ENCODE data around the gene TOP1. TPM values are rescaled to one million over a fixed set of nuclear protein-coding genes. Genes with fewer than 3 reads are reported as not detected.

The TOP1 gene
- total RNA-seq, 2 experiments from 2014 or later, result 99.6 to 102 TPM

DNA sequence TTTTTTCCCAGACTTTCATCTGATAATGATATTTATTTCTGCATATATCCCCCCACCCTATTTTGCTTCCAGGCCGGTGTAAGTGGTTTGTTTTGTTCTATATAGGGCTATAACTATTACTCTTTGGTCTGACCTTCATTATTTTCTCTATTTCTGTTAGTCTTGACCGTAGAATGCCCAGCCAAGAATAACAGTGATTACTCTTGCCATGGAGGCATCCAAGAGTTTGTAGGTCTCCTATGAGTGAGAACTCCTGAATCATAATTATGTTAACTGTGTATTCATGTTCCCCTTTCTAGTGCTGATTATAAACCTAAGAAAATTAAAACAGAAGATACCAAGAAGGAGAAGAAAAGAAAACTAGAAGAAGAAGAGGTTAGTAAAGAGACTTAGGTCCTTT, 52.2 kb downstream of the TOP1 start:
- peaks cover 38% of the 10 kb centered on the region for H3K36me3 Mint-ChIP-seq
- no peak overlapping the region for H3K4me3 Mint-ChIP-seq
- no peaks in the 10 kb centered on the region for H3K27me3 Mint-ChIP-seq
- DNase-seq, result no peak
- H3K4me1 Mint-ChIP-seq, result peaks cover 29% of the 10 kb centered on the region
- H3K27ac Mint-ChIP-seq, result no peak overlapping the region
- no peaks in the 10 kb centered on the region for H3K9me3 Mint-ChIP-seq

DNA sequence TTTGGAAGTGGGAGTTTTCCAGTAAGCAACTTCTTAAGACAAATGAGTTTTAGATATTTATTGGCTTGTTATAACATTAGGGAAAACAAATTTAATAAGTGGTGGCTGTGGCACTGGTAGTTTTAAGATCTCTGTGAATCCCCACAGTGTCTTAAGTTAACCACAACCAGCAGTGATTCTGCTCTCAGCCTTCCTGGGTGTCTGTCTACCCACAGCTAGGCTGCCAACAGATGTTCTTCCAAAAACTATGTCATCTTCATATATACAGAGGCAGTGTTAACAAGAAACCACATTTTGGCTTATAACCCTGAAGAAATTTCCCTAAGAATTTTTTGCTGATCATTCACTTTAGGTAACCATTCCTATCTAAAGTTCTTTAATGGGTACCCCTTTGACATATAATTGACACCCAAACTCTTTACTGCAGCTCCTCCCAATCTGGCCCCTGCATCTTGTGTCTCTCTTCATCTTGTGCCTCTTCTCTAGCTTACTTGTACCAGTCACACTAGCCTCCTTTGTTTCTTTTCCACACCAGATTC, 52.7 kb downstream of the TOP1 start:
- no peaks in the 10 kb centered on the region for H3K27me3 Mint-ChIP-seq
- no peak overlapping the region for H3K27ac Mint-ChIP-seq
- H3K36me3 Mint-ChIP-seq, result peaks cover 35% of the 10 kb centered on the region
- DNase-seq, result no peak
- H3K4me1 Mint-ChIP-seq, result peaks cover 27% of the 10 kb centered on the region
- no peaks in the 10 kb centered on the region for H3K9me3 Mint-ChIP-seq
- no peak overlapping the region for H3K4me3 Mint-ChIP-seq

DNA sequence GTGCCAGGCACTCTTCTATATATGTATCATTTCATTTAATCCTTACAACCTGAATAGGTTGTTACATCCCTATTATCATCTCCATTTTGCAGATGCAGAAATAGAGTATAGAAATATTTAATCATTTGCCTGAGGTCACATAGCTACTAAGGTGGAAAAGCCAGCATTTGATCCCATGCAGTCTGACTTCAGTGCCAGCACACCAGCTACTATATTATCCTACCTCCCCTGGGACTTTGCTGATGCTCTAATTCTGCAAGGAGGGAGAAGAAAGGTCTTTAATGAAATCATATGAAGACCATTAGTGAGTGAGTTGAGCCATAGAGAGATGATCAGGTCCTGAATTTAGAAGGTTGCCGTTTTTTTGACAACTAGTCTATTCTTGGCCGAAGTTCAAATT, 53.7 kb downstream of the TOP1 start:
- no peak overlapping the region for H3K4me3 Mint-ChIP-seq
- no peaks in the 10 kb centered on the region for H3K9me3 Mint-ChIP-seq
- peaks cover 20% of the 10 kb centered on the region for H3K4me1 Mint-ChIP-seq
- no peak for DNase-seq
- H3K27me3 Mint-ChIP-seq, result no peaks in the 10 kb centered on the region
- no peak overlapping the region for H3K27ac Mint-ChIP-seq
- peaks cover 28% of the 10 kb centered on the region for H3K36me3 Mint-ChIP-seq

DNA sequence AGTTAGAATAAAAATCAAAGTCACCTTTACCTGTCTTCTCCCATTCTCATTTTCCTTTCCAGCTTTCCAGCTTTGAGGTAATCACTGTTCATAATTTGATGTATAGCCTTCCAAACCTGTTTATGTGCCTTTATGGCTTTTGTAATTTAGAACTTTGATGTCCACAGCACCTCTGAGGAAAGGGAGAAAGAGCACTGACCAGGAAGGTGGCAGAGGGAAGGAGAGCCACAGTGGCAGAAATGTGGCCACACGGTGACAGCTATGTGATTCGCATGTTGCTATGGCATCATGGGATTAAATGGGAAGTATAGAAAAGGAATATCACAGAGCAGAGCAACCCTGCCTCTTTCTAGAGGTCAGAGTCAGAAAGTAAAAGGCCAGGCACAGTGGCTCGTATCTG, 57.0 kb downstream of the TOP1 start:
- DNase-seq, result no peak
- no peaks in the 10 kb centered on the region for H3K27me3 Mint-ChIP-seq
- H3K36me3 Mint-ChIP-seq, result peaks cover 28% of the 10 kb centered on the region
- peaks cover 10% of the 10 kb centered on the region for H3K4me1 Mint-ChIP-seq
- no peaks in the 10 kb centered on the region for H3K9me3 Mint-ChIP-seq
- H3K4me3 Mint-ChIP-seq, result no peak overlapping the region
- peak overlapping the region; percentile 22 for H3K27ac Mint-ChIP-seq

DNA sequence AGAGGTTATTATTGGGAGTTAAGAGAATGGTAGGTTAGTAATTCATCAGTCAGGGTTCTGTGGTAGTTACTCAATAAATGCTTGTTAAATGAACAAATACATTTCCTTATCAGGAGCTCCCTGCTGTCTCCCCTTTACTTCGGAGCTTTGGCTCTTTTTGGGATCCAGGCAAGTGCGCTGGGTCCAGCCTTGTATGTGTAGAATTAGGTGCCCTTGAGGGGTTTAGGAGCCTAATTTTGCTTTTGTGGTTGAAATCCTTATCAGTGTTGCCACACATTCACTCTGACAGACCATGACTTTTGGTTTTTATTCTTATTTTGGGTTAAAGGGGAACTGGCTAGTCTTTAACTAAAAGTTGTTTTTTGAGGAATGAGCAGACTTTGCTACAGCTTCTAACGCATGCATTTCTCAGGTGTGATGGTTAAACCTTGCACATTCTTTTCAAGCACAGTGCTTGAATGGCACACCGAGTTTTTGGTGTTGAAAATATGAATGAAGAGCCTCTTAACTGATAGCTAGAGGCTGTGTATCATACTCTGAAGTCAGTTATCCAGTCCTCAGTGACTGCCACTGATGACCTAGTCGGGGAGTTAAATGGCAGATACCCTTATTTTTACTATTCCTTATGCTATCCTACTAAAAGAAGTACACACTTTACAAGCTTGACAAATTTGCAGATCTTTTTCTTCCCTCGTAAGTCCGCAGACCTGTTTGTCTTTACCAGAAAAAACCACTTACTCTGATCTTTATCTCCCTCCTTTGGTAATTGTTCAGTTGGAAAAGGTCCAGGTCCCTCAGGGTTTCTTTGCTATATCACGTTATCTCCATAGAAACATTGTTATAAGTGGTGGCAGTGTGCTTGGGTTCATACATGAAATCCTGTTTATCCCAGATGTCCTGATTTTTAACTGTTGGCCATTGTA, 58.0 kb downstream of the TOP1 start:
- no peak overlapping the region for H3K4me3 Mint-ChIP-seq
- no peak for DNase-seq
- H3K9me3 Mint-ChIP-seq, result no peaks in the 10 kb centered on the region
- peaks cover 7% of the 10 kb centered on the region for H3K4me1 Mint-ChIP-seq
- H3K36me3 Mint-ChIP-seq, result peaks cover 23% of the 10 kb centered on the region
- no peaks in the 10 kb centered on the region for H3K27me3 Mint-ChIP-seq
- peak overlapping the region; percentile 5 for H3K27ac Mint-ChIP-seq

DNA sequence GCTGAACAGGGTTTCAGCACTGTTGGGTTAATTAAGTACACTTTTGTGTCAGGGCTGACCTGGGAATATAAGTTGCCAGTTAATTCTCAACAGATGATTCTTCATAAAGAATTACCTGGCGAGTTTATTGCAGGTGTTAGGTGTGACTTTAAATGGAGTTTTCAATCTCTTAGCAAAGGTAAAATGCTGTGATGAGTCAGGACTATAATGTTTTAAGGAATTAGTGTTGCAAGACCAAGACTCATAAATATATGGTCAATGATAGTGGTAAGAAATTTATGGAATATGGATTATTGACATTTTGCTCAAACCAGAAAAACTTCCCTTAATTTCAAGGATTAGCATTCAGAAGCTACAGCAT, 58.7 kb downstream of the TOP1 start:
- Mint-ChIP-seq H3K36me3 (peaks cover 19% of the 10 kb centered on the region), H3K4me3 (no peak overlapping the region), H3K27ac (peak overlapping the region; percentile 5), H3K27me3 (no peaks in the 10 kb centered on the region), H3K4me1 (peaks cover 7% of the 10 kb centered on the region), H3K9me3 (no peaks in the 10 kb centered on the region)
- DNase-seq, result no peak

DNA sequence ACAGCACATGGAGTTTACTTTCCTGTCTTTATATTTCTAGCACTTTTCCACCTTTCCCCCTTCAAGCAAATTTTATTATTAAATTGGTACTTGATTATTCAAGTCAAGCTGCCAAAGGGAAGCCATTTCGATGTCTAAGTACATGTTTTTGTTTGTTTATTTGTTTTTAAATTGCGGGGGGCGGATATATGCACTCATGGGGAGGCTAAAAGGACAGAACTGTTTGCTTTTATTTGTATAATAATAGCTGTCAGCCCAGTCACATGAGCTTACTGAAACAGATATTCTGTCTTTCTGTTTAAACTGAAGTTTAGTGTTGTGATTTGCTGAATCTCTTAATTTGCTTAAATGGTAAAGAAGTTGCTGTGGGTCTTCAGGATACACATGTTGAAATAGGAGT, 59.2 kb downstream of the TOP1 start:
- H3K27ac Mint-ChIP-seq, result no peak overlapping the region
- peaks cover 7% of the 10 kb centered on the region for H3K4me1 Mint-ChIP-seq
- peaks cover 19% of the 10 kb centered on the region for H3K36me3 Mint-ChIP-seq

DNA sequence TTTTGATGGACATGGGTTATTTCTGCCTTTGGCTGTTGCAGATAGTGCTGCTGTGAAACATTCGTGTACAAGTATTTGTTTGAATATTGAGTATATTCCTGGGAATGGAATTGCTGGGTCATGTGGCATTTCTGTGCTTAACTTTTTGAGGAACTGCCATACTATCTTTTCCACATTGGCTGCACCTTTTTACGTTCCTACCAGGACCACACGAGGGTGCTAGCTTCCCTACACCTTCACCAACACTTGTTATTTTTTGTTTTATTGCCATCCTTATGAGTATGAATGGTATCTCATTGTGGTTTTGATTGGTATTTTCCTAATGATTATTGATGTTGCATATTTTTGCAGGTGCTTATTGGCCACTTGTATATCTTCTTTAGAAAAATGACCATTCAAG, 60.9 kb downstream of the TOP1 start:
- Mint-ChIP-seq H3K4me3 (no peak overlapping the region), H3K27ac (no peak overlapping the region), H3K4me1 (peaks cover 9% of the 10 kb centered on the region), H3K9me3 (no peaks in the 10 kb centered on the region), H3K36me3 (peaks cover 21% of the 10 kb centered on the region), H3K27me3 (no peaks in the 10 kb centered on the region)
- no peak for DNase-seq

More for the DNA sequence above, 59.2 kb downstream of the TOP1 start:
- Mint-ChIP-seq H3K4me3 (no peak overlapping the region), H3K9me3 (no peaks in the 10 kb centered on the region), H3K27me3 (no peaks in the 10 kb centered on the region)
- no peak for DNase-seq

DNA sequence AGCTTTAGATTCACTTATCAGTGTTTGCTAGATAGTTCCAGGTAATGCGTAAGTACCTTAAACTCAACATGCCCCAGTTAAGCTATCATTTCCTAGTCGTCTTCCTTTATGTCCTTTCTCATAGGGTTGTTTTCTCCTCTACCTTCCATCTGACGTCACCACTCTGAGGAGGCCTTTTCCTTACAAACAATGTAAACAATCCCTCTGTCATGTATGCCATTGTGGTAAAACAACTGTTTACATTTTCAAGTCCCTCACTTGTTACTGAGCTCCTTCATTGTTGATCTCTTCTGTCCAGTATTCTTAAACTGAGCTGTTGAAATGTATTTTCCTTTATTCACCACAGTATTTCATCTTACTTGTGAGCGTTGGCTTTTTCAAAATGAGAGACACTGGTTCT, 63.3 kb downstream of the TOP1 start:
- H3K27ac Mint-ChIP-seq, result no peak overlapping the region
- DNase-seq, result no peak
- peaks cover 4% of the 10 kb centered on the region for H3K4me1 Mint-ChIP-seq
- no peaks in the 10 kb centered on the region for H3K27me3 Mint-ChIP-seq
- no peak overlapping the region for H3K4me3 Mint-ChIP-seq
- peaks cover 18% of the 10 kb centered on the region for H3K36me3 Mint-ChIP-seq
- H3K9me3 Mint-ChIP-seq, result no peaks in the 10 kb centered on the region

DNA sequence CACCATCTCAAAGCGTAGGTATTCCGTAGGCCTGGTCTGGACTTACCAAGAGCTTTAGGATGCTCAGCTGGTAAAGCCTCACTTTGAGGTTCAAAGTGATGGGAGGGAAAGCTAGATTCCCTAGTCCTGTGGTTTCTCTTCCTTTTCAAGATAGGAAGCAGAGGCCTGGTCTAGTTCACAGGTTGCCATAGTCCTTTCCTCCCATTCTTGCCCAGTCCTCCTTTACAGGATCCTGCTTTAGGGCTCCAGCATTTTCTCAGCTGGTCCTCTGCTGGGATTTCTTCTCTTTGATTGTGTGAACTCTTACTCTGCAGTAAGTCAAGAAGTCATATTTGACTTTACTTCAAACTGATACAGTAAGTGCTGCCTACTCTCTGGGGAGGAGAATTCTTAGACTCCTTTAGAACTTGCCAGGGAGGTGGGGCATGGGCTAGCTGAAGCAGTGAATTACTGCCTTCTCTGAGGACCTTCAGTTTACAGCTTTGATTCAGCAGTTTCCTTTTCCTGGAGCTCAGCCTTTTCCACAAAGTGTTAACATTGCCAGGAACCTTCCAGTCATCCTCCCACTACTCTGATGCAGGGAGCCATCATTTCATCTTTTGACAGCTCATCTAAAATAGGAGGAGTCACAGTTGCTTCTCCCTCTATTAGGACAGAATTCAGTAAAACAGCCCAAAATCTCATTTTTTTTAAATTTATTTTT, 65.9 kb downstream of the TOP1 start:
- no peaks in the 10 kb centered on the region for H3K9me3 Mint-ChIP-seq
- H3K4me1 Mint-ChIP-seq, result peaks cover 6% of the 10 kb centered on the region
- no peaks in the 10 kb centered on the region for H3K27me3 Mint-ChIP-seq
- H3K4me3 Mint-ChIP-seq, result no peak overlapping the region
- peak overlapping the region; percentile 42 for H3K27ac Mint-ChIP-seq
- no peak for DNase-seq
- H3K36me3 Mint-ChIP-seq, result peaks cover 11% of the 10 kb centered on the region

DNA sequence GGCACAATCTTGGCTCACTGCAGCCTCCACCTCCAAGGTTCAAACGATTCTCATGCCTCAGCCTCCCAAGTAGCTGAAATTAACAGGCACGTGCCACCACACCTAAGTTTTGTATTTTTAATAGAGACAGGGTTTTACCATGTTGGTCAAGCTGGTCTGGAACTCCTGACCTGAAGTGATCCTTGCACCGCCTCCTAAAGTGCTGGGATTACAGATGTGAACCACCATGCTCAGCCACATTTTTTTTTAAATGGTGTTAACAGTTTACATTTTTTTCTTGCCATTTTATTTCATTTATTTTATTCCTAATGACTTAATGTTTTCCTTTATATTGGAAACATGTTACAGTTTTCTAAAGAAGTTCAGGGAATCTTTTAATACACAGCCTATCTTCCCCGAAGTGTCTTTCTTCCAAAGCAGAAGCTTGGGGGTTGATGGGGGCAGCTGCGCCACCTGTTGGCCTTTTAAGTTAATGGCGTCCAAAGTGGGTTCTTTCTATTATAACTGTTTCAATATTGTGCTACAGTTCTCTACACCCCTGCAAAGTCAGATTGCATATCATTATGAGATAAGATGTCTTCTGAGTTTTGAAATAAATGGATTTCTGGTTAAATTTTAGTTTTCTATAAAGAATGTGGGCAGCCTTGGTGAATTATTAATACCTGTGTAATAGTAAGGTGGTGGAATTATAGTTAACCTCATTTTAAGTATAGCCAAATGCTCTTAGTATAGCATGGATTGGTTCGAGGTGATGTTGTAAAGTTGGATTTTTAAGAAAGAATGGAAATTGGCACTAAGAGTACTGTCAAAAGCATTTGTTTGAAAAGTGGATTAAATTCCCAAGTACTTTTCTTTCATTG, 66.7 kb downstream of the TOP1 start:
- H3K4me1 Mint-ChIP-seq, result peaks cover 6% of the 10 kb centered on the region
- H3K27me3 Mint-ChIP-seq, result no peaks in the 10 kb centered on the region
- H3K9me3 Mint-ChIP-seq, result no peaks in the 10 kb centered on the region
- H3K36me3 Mint-ChIP-seq, result peaks cover 13% of the 10 kb centered on the region
- no peak overlapping the region for H3K27ac Mint-ChIP-seq
- DNase-seq, result peak; percentile 17
- no peak overlapping the region for H3K4me3 Mint-ChIP-seq

DNA sequence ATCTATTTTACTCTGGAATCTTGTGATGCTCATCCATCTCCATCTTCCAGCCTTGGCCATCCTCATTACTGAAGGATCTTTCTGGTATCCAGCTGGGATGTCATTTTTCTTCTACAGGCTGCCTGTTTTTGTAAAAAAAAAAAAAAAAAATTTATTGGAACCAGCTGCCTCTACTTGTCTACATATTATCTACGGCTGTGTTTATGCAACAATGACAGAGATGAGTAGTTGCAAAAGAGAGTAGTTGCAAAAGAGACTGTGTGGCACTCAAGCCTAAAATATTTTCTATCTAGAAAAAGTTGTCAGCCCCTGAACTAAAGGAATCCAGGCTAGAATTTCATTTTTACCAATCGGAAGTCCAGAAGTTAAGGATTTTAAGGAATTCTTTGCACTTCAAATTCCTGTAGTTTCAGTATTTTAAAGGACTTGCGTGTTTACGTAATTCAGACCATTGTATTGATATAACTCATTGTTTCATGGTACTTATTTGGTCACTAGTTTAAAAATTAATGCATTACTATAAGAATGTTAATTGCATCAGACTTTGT, 70.2 kb downstream of the TOP1 start:
- Mint-ChIP-seq H3K27ac (no peak overlapping the region), H3K9me3 (no peaks in the 10 kb centered on the region), H3K4me1 (peaks cover 6% of the 10 kb centered on the region), H3K36me3 (peaks cover 23% of the 10 kb centered on the region), H3K4me3 (no peak overlapping the region), H3K27me3 (no peaks in the 10 kb centered on the region)
- no peak for DNase-seq

DNA sequence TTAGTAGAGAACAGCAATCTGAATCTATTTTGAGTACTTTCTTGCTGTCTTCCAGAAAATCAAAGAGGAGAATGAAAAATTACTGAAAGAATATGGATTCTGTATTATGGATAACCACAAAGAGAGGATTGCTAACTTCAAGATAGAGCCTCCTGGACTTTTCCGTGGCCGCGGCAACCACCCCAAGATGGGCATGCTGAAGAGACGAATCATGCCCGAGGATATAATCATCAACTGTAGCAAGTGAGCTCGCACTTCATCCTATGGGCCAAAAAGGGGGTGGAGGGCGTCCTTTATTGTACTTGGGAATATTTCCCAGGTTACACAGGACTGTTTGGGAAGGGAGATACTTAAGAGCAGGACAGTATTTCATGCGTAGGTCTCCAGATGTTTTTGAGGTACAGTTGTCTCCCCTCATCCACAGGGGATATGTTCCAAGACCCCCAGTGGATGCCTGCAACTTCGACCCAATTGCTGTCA, 71.4 kb downstream of the TOP1 start:
- peaks cover 26% of the 10 kb centered on the region for H3K36me3 Mint-ChIP-seq
- no peak overlapping the region for H3K4me3 Mint-ChIP-seq
- no peak overlapping the region for H3K27ac Mint-ChIP-seq

DNA sequence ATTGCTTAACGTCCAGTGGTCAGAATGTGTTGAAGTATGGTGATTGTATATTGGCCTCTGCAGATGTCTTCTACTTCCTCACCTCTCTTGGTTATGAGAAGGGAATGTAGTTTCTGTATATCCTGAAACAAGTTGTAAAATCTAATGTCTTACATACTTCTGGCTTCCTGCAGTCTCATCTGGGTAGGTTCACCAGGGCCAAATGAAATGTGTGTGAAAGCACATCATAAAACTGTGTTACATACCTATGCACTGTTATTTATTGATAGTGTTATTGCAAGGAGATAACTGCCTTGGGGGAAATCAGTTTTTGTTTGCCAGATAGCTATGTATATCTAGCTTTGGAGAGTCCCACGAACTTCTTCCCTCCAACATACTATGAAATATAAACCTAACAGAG, 73.0 kb downstream of the TOP1 start:
- H3K9me3 Mint-ChIP-seq, result no peaks in the 10 kb centered on the region
- peaks cover 25% of the 10 kb centered on the region for H3K36me3 Mint-ChIP-seq
- H3K27ac Mint-ChIP-seq, result no peak overlapping the region
- no peaks in the 10 kb centered on the region for H3K27me3 Mint-ChIP-seq
- DNase-seq, result no peak
- no peak overlapping the region for H3K4me3 Mint-ChIP-seq
- H3K4me1 Mint-ChIP-seq, result peaks cover 2% of the 10 kb centered on the region

More for the DNA sequence above, 71.4 kb downstream of the TOP1 start:
- Mint-ChIP-seq H3K27me3 (no peaks in the 10 kb centered on the region), H3K4me1 (peaks cover 2% of the 10 kb centered on the region), H3K9me3 (no peaks in the 10 kb centered on the region)
- no peak for DNase-seq

Data from activated naive CD8-positive, alpha-beta T cell treated with anti-CD3 and anti-CD28 coated beads for 36 hours (primary cell).